Neural progenitor cell (in vitro differentiated cells): Measurements from ENCODE around the gene IRAK3.
"Not testable (repeated sequence)": the region's sequence is repeated elsewhere in the genome, so short reads cannot be mapped to it uniquely, and the experiment has no call there.

Experiments used
- CTCF ChIP-seq: fragments of 200-600 bp; sonication (generic); IDR thresholded peaks from 2 replicates; pipeline ENCODE4 v1.5.1; 2017; ENCODE audit warnings: antibody characterized with exemption, mild to moderate bottlenecking
- EZH2 ChIP-seq: fragments of 200-600 bp; sonication (generic); IDR thresholded peaks from 2 replicates; pipeline ENCODE4 v1.6.1; 2017; ENCODE audit warnings: antibody characterized with exemption, mild to moderate bottlenecking, moderate library complexity

- not testable (repeated sequence) for TF ChIP-seq CTCF, EZH2
These were observed 114.3 kb downstream of the IRAK3 start for GRCh38 chr12:66303316-66303804.
